ENCODE data around the gene TOE1.
A peak's percentile ranks its signal among the peaks of the same experiment; 100 is the strongest.

Gene TOE1

DNA sequence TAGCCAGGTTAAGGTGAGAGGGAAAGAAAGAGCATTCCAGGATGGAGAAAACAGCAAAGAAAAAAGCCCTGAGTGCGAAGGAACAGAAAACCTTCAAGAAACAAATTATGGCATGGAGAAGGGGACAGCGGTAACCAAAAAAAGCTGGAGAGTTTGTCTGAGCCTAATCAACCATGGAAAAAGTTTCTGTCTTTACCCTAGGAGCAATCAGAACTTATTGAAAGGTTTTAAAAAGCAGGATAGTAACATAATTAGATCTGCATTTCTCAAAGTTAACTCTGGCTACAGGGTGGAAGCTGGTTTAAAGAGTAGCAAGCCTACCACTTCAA, 39.3 kb upstream of the TOE1 start:
- DNase-seq = no peak
- CTCF ChIA-PET = interaction anchor here (1.0 to 18.6 kb wide), 9 partner anchors 15 to 569 kb away, joined by 3 to 402 read pairs (median 4); partner anchors contain the start of genes HECTD3, HPDL, TESK2 and UROD
- POLR2A ChIA-PET = interaction anchor here (0.6 kb wide), 1 partner anchor 26 kb away, joined by 3 read pairs; the partner anchor contains the start of gene HPDL
- H3K27me3 ChIP-seq (replicated peaks in 2 of 5; ENCODE audit: control insufficient read depth in 4 of 5, insufficient read depth in 5 of 5, low read length in 4 of 5) = no peaks in the 10 kb centered on the region
- no peak overlapping the region for H3K4me3 ChIP-seq (ENCODE audit: control insufficient read depth in 1 of 7, extremely low read depth in 1 of 7, insufficient read depth in 4 of 7, low read depth in 2 of 7, low read length in 6 of 7)
- 100% methylated on average over 2 of the region's 2 CpGs for WGBS (ENCODE audit: insufficient coverage)
- no peaks in the 10 kb centered on the region for H3K9me3 ChIP-seq (ENCODE audit: control extremely low read depth in 1 of 5, control insufficient read depth in 4 of 5, insufficient read depth in 2 of 5, low read depth in 1 of 5, low read length in 4 of 5)
- no peak overlapping the region for H3K27ac ChIP-seq (ENCODE audit: insufficient read depth in 1 of 2, low read depth in 1 of 2, low read length in 2 of 2, poor library complexity in 1 of 2, severe bottlenecking in 2 of 2)
- H3K4me1 ChIP-seq (ENCODE audit: control extremely low read depth in 1 of 4, control insufficient read depth in 4 of 4, insufficient read depth in 4 of 4, low read length in 3 of 4) = peaks cover 2 to 19% (median 17%) of the 10 kb centered on the region in 4 experiments
- no peaks in the 10 kb centered on the region for H3K36me3 ChIP-seq (ENCODE audit: control insufficient read depth in 4 of 4, insufficient read depth in 4 of 4, low read length in 3 of 4)

DNA sequence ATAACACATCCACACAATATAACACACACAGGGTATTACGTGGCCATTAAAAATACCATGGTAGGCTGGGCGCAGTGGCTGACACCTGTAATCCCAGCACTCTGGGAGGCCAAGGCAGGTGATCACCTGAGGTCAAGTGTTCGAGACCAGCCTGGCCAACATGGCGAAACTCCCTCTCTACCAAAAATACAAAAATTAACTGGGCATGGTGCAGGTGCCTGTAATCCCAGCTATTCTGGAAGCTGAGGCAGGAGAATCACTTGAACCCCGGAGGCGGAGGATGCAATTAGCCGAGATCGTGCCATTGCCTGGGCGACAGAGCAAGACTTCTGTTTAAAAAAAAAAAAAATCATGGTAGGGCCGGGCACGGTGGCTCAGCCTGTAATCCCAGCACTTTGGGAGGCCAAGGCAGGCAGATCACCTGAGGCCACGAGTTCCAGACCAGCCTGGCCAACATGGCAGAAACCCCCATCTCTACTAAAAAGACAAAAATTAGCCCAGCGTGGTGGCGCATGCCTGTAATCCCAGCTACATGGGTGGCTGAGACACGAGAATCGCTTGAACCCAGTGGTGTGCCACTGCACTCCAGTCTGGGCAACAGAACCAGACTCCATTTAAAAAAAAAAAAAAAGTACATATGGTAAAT, 37.3 kb upstream of the TOE1 start:
- 95% methylated on average over 11 of the region's 16 CpGs for WGBS (ENCODE audit: insufficient coverage)
- Histone ChIP-seq H3K27me3 (replicated peaks in 2 of 5; ENCODE audit: control insufficient read depth in 4 of 5, insufficient read depth in 5 of 5, low read length in 4 of 5) (no peaks in the 10 kb centered on the region), H3K36me3 (ENCODE audit: control insufficient read depth in 4 of 4, insufficient read depth in 4 of 4, low read length in 3 of 4) (no peaks in the 10 kb centered on the region), H3K4me1 (ENCODE audit: control extremely low read depth in 1 of 4, control insufficient read depth in 4 of 4, insufficient read depth in 4 of 4, low read length in 3 of 4) (peaks cover 2 to 24% (median 20%) of the 10 kb centered on the region in 4 experiments), H3K9me3 (ENCODE audit: control extremely low read depth in 1 of 5, control insufficient read depth in 4 of 5, insufficient read depth in 2 of 5, low read depth in 1 of 5, low read length in 4 of 5) (no peaks in the 10 kb centered on the region), H3K4me3 (ENCODE audit: control insufficient read depth in 1 of 7, extremely low read depth in 1 of 7, insufficient read depth in 4 of 7, low read depth in 2 of 7, low read length in 6 of 7) (peak overlapping the region; percentile 53 to 90 (median 72)), H3K27ac (ENCODE audit: insufficient read depth in 1 of 2, low read depth in 1 of 2, low read length in 2 of 2, poor library complexity in 1 of 2, severe bottlenecking in 2 of 2) (peak overlapping the region; percentile 66 to 84)
- CTCF ChIA-PET = interaction anchor here (0.6 to 18.6 kb wide), 15 partner anchors 11 to 517 kb away, joined by 3 to 402 read pairs (median 3); partner anchors contain the start of genes AKR1A1, HECTD3, MUTYH and TOE1
- POLR2A ChIA-PET = interaction anchor here (1.0 to 1.3 kb wide), 2 partner anchors 37 to 292 kb away, joined by 3 to 12 read pairs; partner anchors contain the start of genes HECTD3, MUTYH and TOE1
- no peak for DNase-seq

DNA sequence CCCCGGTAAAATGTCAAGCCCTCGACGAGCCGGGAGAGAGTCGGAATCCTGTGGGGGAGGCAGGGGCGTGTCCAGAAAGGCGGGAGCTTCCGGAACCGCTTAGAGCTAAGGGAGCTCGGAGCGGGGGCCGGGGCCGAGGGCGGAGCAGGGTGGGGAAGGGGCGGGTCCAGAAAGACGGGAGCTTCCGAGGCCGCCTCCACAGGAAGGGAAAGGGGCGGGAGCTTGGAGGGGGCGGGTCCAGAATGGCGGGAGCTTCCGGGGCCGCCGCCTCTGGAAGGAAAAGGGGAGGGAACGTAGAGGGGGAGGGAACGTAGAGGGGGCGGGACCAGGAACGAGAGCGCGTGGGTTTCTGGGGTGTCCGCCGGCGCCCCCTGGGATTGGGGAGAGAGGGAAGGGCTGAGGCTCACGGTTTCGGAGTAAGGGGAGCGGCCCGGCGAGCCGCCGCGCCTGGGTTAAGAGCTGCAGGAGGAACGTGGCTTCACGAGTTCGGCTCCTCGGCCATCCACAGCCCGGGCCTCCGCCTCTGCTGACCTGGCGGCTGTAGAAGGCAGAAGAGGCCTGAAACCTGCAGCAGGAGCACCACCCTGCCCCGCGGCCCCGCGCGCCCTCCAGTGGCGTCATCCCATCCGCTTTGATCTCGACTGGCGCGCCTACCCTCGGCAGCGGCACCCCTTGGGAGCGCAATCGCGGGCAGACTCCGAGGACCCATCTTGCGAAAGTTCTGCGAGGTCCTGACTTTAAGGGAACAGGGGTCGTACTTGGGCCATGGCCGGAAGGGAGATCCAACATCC, 36.3 kb upstream of the TOE1 start:
- peak overlapping the region; percentile 53 to 90 (median 72) for H3K4me3 ChIP-seq (ENCODE audit: control insufficient read depth in 1 of 7, extremely low read depth in 1 of 7, insufficient read depth in 4 of 7, low read depth in 2 of 7, low read length in 6 of 7)
- H3K27me3 ChIP-seq (replicated peaks in 2 of 5; ENCODE audit: control insufficient read depth in 4 of 5, insufficient read depth in 5 of 5, low read length in 4 of 5) = no peaks in the 10 kb centered on the region
- H3K36me3 ChIP-seq (ENCODE audit: control insufficient read depth in 4 of 4, insufficient read depth in 4 of 4, low read length in 3 of 4) = no peaks in the 10 kb centered on the region
- peaks cover 2 to 24% (median 20%) of the 10 kb centered on the region in 4 experiments for H3K4me1 ChIP-seq (ENCODE audit: control extremely low read depth in 1 of 4, control insufficient read depth in 4 of 4, insufficient read depth in 4 of 4, low read length in 3 of 4)
- POLR2A ChIA-PET = interaction anchor here (0.6 to 1.3 kb wide), 8 partner anchors 21 to 582 kb away, joined by 3 to 12 read pairs (median 3); partner anchors contain the start of genes HECTD3, MUTYH, TESK2 and TOE1
- peak overlapping the region; percentile 69 to 88 for H3K27ac ChIP-seq (ENCODE audit: insufficient read depth in 1 of 2, low read depth in 1 of 2, low read length in 2 of 2, poor library complexity in 1 of 2, severe bottlenecking in 2 of 2)
- WGBS (ENCODE audit: insufficient coverage) = 0% methylated on average over 45 of the region's 68 CpGs
- H3K9me3 ChIP-seq (ENCODE audit: control extremely low read depth in 1 of 5, control insufficient read depth in 4 of 5, insufficient read depth in 2 of 5, low read depth in 1 of 5, low read length in 4 of 5) = no peaks in the 10 kb centered on the region
- peak; percentile 97 to 99 (median 98) for DNase-seq
- CTCF ChIA-PET = interaction anchor here (0.6 to 18.6 kb wide), 14 partner anchors 11 to 476 kb away, joined by 3 to 402 read pairs (median 3); partner anchors contain the start of genes AKR1A1, HECTD3, MUTYH and TESK2

DNA sequence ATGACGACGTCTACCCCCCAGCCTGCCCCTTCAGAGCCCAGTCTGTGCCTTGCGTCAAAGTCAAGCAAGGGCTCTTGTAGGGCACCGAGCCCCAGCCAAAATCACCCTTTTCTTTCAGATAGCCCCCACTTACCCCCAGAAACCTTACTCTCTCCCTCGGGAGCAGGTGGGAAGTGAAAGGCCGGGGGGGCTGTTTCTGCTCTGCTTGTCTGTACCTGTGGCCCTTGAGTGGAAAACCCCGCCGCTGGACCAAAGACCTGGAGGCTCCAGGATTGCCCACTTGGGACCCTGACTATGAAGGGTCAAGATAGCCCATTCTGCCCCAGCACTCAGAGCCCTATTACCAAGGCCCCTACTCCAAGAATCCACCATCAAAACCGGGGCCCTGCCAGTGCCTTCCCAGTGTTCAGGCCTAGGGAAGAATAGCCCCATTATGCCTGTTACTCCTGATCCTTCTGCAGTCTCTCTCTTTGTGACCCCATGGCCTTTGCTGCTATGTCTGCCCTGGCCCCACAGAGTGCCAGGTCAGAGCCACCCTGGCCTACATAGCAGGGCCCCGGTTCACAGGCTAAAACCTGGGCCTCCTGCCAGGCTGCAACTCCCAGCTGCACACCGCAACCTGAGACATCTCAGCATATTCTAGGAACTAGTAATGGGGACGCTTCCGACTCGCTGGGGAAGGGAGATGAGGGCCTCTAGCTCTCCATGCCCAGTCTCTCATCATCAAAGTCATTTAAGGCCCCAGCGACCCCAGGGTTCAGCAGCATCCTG, 35.5 kb upstream of the TOE1 start:
- Histone ChIP-seq H3K9me3 (ENCODE audit: control extremely low read depth in 1 of 5, control insufficient read depth in 4 of 5, insufficient read depth in 2 of 5, low read depth in 1 of 5, low read length in 4 of 5) (no peaks in the 10 kb centered on the region), H3K4me1 (ENCODE audit: control extremely low read depth in 1 of 4, control insufficient read depth in 4 of 4, insufficient read depth in 4 of 4, low read length in 3 of 4) (peaks cover 2 to 24% (median 20%) of the 10 kb centered on the region in 4 experiments), H3K27ac (ENCODE audit: insufficient read depth in 1 of 2, low read depth in 1 of 2, low read length in 2 of 2, poor library complexity in 1 of 2, severe bottlenecking in 2 of 2) (peak overlapping the region; percentile 69 to 88), H3K4me3 (ENCODE audit: control insufficient read depth in 1 of 7, extremely low read depth in 1 of 7, insufficient read depth in 4 of 7, low read depth in 2 of 7, low read length in 6 of 7) (peak overlapping the region; percentile 53 to 90 (median 70)), H3K36me3 (ENCODE audit: control insufficient read depth in 4 of 4, insufficient read depth in 4 of 4, low read length in 3 of 4) (no peaks in the 10 kb centered on the region), H3K27me3 (replicated peaks in 2 of 5; ENCODE audit: control insufficient read depth in 4 of 5, insufficient read depth in 5 of 5, low read length in 4 of 5) (no peaks in the 10 kb centered on the region)
- ChIA-PET POLR2A (interaction anchor here (1.3 kb wide), 1 partner anchor 583 kb away, joined by 8 read pairs; no protein-coding TSS in a partner anchor), CTCF (interaction anchor here (0.7 to 18.6 kb wide), 8 partner anchors 23 to 289 kb away, joined by 3 to 402 read pairs (median 4); partner anchors contain the start of genes AKR1A1, HECTD3, HPDL and MUTYH)
- DNase-seq = peak in 2 of 3 donors; percentile 17 to 23
- WGBS (ENCODE audit: insufficient coverage) = 42% methylated on average over 10 of the region's 15 CpGs

DNA sequence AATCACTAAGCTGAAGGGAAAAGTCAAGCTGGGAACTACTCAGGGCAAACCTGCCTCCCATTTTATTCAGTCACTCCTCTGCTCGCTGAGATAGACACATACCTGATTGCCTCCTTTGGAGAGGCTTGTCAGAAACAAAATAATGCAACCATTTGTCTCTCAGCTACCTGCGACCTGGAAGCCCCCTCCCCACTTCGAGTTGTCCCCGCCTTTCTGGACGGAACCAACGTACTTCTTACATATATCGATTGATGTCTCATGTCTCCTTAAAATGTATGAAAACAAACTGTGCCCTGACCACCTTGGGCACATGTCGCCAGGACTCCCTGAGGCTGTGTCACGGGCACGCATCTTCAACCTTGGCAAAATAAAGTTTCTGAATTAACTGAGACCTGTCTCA, 34.7 kb upstream of the TOE1 start:
- Histone ChIP-seq H3K27me3 (replicated peaks in 2 of 5; ENCODE audit: control insufficient read depth in 4 of 5, insufficient read depth in 5 of 5, low read length in 4 of 5) (no peaks in the 10 kb centered on the region), H3K9me3 (ENCODE audit: control extremely low read depth in 1 of 5, control insufficient read depth in 4 of 5, insufficient read depth in 2 of 5, low read depth in 1 of 5, low read length in 4 of 5) (no peaks in the 10 kb centered on the region), H3K4me1 (ENCODE audit: control extremely low read depth in 1 of 4, control insufficient read depth in 4 of 4, insufficient read depth in 4 of 4, low read length in 3 of 4) (peaks cover 2 to 24% (median 20%) of the 10 kb centered on the region in 4 experiments), H3K36me3 (ENCODE audit: control insufficient read depth in 4 of 4, insufficient read depth in 4 of 4, low read length in 3 of 4) (no peaks in the 10 kb centered on the region), H3K4me3 (ENCODE audit: control insufficient read depth in 1 of 7, extremely low read depth in 1 of 7, insufficient read depth in 4 of 7, low read depth in 2 of 7, low read length in 6 of 7) (no peak overlapping the region), H3K27ac (ENCODE audit: insufficient read depth in 1 of 2, low read depth in 1 of 2, low read length in 2 of 2, poor library complexity in 1 of 2, severe bottlenecking in 2 of 2) (no peak overlapping the region)
- POLR2A ChIA-PET = interaction anchor here (0.5 kb wide), 1 partner anchor 18 kb away, joined by 3 read pairs; no protein-coding TSS in a partner anchor
- CTCF ChIA-PET = interaction anchor here (0.7 to 18.6 kb wide), 8 partner anchors 22 to 558 kb away, joined by 3 to 402 read pairs (median 4); partner anchors contain the start of genes HECTD3, HPDL, MUTYH and TOE1
- no peak for DNase-seq
- 100% methylated on average over 10 of the region's 10 CpGs for WGBS (ENCODE audit: insufficient coverage)

DNA sequence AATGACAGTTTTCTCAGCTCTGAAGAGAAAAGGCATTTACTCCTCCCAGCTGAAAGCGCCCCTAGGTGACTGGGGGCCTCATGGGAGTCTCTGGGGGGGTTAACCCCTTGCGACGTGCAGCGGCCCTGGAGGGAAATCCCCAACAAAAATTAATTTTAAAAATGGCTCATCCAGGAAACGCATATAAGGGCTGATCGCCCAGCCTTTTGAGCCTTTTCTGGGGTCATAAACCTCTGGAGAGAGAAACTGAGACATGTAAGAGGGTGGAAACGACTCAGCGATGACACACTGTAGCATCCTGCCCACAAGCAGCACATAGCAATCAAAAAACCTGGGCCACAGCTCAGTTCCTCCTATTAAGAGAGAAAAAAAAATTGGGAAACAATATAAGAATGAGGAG, 33.7 kb upstream of the TOE1 start:
- no peak overlapping the region for H3K27ac ChIP-seq (ENCODE audit: insufficient read depth in 1 of 2, low read depth in 1 of 2, low read length in 2 of 2, poor library complexity in 1 of 2, severe bottlenecking in 2 of 2)
- CTCF ChIA-PET = interaction anchor here (1.8 to 18.6 kb wide), 3 partner anchors 28 to 290 kb away, joined by 4 to 402 read pairs (median 6); partner anchors contain the start of genes HECTD3, MUTYH, TOE1 and UROD
- H3K9me3 ChIP-seq (ENCODE audit: control extremely low read depth in 1 of 5, control insufficient read depth in 4 of 5, insufficient read depth in 2 of 5, low read depth in 1 of 5, low read length in 4 of 5) = no peaks in the 10 kb centered on the region
- peaks cover 2 to 24% (median 20%) of the 10 kb centered on the region in 4 experiments for H3K4me1 ChIP-seq (ENCODE audit: control extremely low read depth in 1 of 4, control insufficient read depth in 4 of 4, insufficient read depth in 4 of 4, low read length in 3 of 4)
- H3K27me3 ChIP-seq (replicated peaks in 2 of 5; ENCODE audit: control insufficient read depth in 4 of 5, insufficient read depth in 5 of 5, low read length in 4 of 5) = no peaks in the 10 kb centered on the region
- no peak overlapping the region for H3K4me3 ChIP-seq (ENCODE audit: control insufficient read depth in 1 of 7, extremely low read depth in 1 of 7, insufficient read depth in 4 of 7, low read depth in 2 of 7, low read length in 6 of 7)
- DNase-seq = peak in 2 of 3 donors; percentile 33 to 46
- POLR2A ChIA-PET = interaction anchor here (0.7 kb wide), 1 partner anchor 9 kb away, joined by 3 read pairs; no protein-coding TSS in a partner anchor
- no peaks in the 10 kb centered on the region for H3K36me3 ChIP-seq (ENCODE audit: control insufficient read depth in 4 of 4, insufficient read depth in 4 of 4, low read length in 3 of 4)
- WGBS (ENCODE audit: insufficient coverage) = 84% methylated on average over 6 of the region's 8 CpGs

All from common myeloid progenitor, CD34-positive (primary cell).